Hepatocyte (in vitro differentiated cells): ENCODE measurements around the gene LFNG.

Experiments
- CTCF ChIP-seq: fragments of 200-600 bp; sonication (generic); IDR thresholded peaks from 2 replicates; pipeline ENCODE4 v1.5.1; 2016; ENCODE audit warnings: antibody characterized with exemption, mild to moderate bottlenecking; ENCODE audit not compliant: poor library complexity
- EZH2 ChIP-seq: fragments of 200-600 bp; sonication (generic); IDR thresholded peaks from 2 replicates; pipeline ENCODE4 v1.6.1; 2016; ENCODE audit warnings: antibody characterized with exemption, mild to moderate bottlenecking, borderline replicate concordance

- TF ChIP-seq CTCF: no peak
- no peak for TF ChIP-seq EZH2
Observed at GRCh38 chr7:2471396-2471795, 48.2 kb upstream of the LFNG start.
